Right atrium auricular region (tissue), 2 donors: ENCODE measurements around the gene COL19A1. TPM values are rescaled to one million over a fixed set of nuclear protein-coding genes. Genes with fewer than 3 reads are reported as not detected.

Source experiments
- DNase-seq: peaks from one replicate; pipeline ENCODE4 v3.0.0-alpha.2; 2019; ENCODE audit warnings: low spot score
- H3K27ac ChIP-seq, 2 donors: fragments of 200-600 bp; sonication (generic); 1 replicate in 1 of 2; 2 replicates in 1 of 2; pipeline ENCODE4 v1.5.1; 2016 to 2019
- H3K27me3 ChIP-seq, 2 donors: fragments of 200-600 bp; sonication (generic); one replicate each; pipeline versions ENCODE4 v1.5.1 to v1.6.0; 2017 to 2019
- H3K36me3 ChIP-seq: fragments of 200-600 bp; sonication (generic); one replicate; pipeline ENCODE4 v1.5.1; 2016
- H3K4me1 ChIP-seq, 2 donors: fragments of 200-600 bp; sonication (generic); one replicate each; pipeline versions ENCODE4 v1.5.1 to v1.6.0; 2017 to 2019
- H3K4me3 ChIP-seq, 2 donors: fragments of 200-600 bp; sonication (generic); 1 replicate in 1 of 2; 2 replicates in 1 of 2; pipeline ENCODE4 v1.5.1; 2017 to 2019; ENCODE audit warnings: mild to moderate bottlenecking in 1 of 2, moderate library complexity in 1 of 2
- H3K9me3 ChIP-seq, 2 donors: fragments of 200-600 bp; sonication (generic); one replicate each; pipeline ENCODE4 v1.5.1; 2019
- total RNA-seq, 2 donors: library from RNA; depleted of rRNA; stranded (reverse); fragments of >200 nt; gene quantifications; one replicate each; pipeline ENCODE4 v1.1.0, GENCODE V29; 2016
- TF ChIP-seq, protein P1 (sequence below), 2 donors: fragments of 200-600 bp; sonication (generic); IDR thresholded peaks; one replicate each; pipeline ENCODE4 v1.5.1; 2019; ENCODE audit warnings: antibody characterized with exemption in 2 of 2

The COL19A1 gene
- total RNA-seq, 2 donors from 2014 or later, result 2.7 to 3.9 TPM

DNA sequence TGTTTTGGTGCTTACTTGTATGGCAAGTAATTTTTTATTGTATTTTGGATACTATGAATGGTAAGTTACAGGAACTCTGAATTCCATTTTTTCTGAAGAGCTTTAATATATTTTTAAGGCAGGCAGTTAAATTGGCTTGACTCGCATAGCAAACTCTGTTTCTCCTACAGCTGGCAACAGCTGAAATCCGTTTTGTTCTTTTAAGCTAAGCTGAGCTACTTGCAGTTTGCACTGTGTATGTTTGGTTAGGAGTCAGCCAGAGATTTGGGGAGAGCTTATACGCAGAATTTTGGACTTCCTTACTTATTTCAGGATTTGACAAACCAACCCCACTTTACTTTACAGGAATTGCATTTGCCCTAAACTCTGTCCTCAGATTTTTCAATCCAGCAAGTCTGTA, 179.1 kb downstream of the COL19A1 start:
- Histone ChIP-seq H3K9me3 (peaks cover 0 to 15% of the 10 kb centered on the region in 2 donors), H3K27me3 (no peaks in the 10 kb centered on the region), H3K4me1 (no peaks in the 10 kb centered on the region), H3K27ac (no peak overlapping the region), H3K4me3 (no peak overlapping the region), H3K36me3 (no peaks in the 10 kb centered on the region)
- DNase-seq, result no peak
- TF ChIP-seq, protein P1, sequence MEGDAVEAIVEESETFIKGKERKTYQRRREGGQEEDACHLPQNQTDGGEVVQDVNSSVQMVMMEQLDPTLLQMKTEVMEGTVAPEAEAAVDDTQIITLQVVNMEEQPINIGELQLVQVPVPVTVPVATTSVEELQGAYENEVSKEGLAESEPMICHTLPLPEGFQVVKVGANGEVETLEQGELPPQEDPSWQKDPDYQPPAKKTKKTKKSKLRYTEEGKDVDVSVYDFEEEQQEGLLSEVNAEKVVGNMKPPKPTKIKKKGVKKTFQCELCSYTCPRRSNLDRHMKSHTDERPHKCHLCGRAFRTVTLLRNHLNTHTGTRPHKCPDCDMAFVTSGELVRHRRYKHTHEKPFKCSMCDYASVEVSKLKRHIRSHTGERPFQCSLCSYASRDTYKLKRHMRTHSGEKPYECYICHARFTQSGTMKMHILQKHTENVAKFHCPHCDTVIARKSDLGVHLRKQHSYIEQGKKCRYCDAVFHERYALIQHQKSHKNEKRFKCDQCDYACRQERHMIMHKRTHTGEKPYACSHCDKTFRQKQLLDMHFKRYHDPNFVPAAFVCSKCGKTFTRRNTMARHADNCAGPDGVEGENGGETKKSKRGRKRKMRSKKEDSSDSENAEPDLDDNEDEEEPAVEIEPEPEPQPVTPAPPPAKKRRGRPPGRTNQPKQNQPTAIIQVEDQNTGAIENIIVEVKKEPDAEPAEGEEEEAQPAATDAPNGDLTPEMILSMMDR (IDR thresholded peaks at IDR 0.05), result no peak

DNA sequence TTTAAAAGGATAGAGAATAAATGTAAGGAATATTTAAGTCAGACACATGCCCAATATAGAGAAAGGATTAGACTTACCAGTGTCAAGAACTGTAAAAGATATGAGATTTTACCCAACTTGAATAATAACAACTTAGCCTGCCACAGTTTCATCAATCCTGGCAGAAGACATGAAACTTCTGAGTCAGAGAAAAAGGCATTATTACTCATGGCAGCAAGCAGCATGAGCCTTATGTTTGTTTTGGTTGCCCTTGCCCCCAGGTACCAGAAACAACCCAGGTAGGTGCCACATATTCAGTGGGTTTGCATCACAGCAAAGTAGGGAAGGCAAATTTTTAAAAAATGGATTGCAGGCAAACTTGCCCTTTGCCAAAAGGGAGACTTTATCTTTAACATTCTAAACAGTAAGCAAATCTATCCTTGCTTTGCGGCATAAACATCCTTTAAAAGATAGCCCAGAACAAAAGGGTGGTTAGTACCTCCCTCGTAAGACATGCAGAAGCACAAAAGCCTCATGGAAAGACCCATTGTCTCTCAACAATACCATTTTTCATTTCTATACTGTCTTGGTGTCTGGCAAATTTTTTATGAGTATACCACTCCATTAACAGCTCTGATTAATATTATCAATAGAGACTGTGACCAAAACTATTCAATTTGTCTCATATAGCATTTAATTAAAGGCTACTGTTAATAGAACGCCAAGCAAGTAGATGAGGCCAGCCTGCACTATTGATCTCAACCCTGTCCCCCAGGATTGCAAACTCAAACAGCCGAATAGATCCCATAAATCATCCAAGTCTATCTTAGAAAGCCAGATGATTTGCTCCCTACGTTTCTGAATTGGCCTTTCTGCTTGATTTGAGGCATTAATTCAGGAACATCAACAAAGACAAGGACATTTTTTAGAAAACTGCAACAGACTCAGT, 185.1 kb downstream of the COL19A1 start:
- no peak for DNase-seq
- no peak overlapping the region for H3K27ac ChIP-seq
- TF ChIP-seq, protein P1 (IDR thresholded peaks at IDR 0.05), result no peak
- H3K9me3 ChIP-seq, result no peaks in the 10 kb centered on the region
- no peaks in the 10 kb centered on the region for H3K4me1 ChIP-seq
- no peak overlapping the region for H3K4me3 ChIP-seq
- no peaks in the 10 kb centered on the region for H3K27me3 ChIP-seq
- no peaks in the 10 kb centered on the region for H3K36me3 ChIP-seq

DNA sequence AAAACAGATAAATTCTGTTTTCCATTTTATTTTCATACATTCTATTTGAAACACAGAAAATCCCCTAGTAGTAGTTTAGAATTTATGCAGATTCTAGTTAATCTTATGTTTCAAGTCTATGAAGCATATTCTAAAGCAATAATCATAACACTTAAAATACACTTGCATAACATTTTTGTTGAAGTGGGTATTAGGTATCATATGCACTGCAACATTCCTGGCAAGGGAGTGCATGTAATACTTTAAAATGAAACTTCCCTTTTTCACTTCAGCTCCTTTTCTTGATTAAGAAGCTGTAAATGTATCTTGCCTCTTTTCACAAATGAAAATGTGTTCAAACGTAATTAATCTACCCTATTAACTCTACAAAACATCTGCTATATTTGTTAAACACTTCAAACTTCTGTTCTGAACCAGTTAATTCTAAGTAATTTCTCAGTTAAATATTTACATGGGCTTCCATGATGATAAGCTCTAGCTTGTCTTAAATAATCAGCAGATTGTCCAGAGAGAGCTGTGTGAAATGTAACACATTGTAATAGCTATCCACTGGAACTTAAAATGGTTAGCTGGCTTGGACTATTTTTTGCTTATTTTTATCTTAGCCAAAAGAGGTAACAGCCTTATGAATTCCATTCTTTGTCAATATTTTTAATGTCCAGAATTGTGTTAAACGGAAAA, 192.8 kb downstream of the COL19A1 start:
- Histone ChIP-seq H3K4me1 (no peaks in the 10 kb centered on the region), H3K27ac (no peak overlapping the region), H3K9me3 (no peaks in the 10 kb centered on the region), H3K4me3 (no peak overlapping the region), H3K27me3 (no peaks in the 10 kb centered on the region), H3K36me3 (no peaks in the 10 kb centered on the region)
- DNase-seq, result no peak
- TF ChIP-seq, protein P1 (IDR thresholded peaks at IDR 0.05), result no peak

DNA sequence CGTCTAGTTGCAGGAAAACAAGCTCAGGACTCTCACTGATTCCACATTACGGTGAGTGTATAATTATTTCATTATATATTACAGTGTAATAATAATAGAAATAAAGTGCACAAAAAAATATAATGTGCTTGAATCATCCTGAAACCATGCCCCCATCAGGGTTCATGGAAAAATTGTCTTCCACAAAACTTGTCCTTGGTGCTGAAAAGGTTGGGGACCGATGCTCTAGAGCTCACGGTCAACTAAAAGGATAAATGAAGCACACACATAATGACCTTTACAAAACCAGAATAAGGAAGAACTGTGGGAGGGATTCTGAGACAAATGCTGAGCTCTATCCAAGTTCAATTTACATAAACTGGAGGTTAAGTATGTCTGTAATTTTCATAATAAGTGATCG, 194.3 kb downstream of the COL19A1 start:
- H3K27ac ChIP-seq, result no peak overlapping the region
- no peaks in the 10 kb centered on the region for H3K9me3 ChIP-seq
- DNase-seq, result no peak
- no peak overlapping the region for H3K4me3 ChIP-seq
- no peaks in the 10 kb centered on the region for H3K27me3 ChIP-seq
- no peaks in the 10 kb centered on the region for H3K36me3 ChIP-seq
- H3K4me1 ChIP-seq, result no peaks in the 10 kb centered on the region
- TF ChIP-seq, protein P1 (IDR thresholded peaks at IDR 0.05), result no peak

DNA sequence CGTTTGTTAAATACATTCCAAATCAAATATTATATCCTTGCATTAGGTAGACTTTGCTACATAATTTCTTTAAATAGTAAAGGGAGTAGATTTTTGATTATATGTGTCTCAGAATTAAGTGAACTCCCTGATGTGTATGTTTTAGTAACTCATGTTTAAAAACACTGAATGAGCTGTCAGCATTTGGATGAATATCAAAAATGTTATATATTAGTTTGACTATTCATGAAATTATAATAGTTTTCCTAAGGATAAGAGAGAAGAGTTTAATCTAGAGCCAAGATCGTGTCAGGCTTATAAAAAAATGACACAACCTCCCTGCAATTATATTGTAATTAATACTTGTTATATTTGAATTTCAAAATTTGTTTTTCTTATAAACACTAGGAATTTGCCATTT, 195.2 kb downstream of the COL19A1 start:
- TF ChIP-seq, protein P1 (IDR thresholded peaks at IDR 0.05), result no peak
- DNase-seq, result no peak

More for the DNA sequence above, 195.2 kb downstream of the COL19A1 start:
- no peaks in the 10 kb centered on the region for H3K27me3 ChIP-seq
- no peaks in the 10 kb centered on the region for H3K36me3 ChIP-seq
- H3K9me3 ChIP-seq, result no peaks in the 10 kb centered on the region
- no peak overlapping the region for H3K27ac ChIP-seq
- H3K4me1 ChIP-seq, result no peaks in the 10 kb centered on the region
- H3K4me3 ChIP-seq, result no peak overlapping the region
